ENCODE data around the gene C16orf96.

C16orf96 gene

DNA sequence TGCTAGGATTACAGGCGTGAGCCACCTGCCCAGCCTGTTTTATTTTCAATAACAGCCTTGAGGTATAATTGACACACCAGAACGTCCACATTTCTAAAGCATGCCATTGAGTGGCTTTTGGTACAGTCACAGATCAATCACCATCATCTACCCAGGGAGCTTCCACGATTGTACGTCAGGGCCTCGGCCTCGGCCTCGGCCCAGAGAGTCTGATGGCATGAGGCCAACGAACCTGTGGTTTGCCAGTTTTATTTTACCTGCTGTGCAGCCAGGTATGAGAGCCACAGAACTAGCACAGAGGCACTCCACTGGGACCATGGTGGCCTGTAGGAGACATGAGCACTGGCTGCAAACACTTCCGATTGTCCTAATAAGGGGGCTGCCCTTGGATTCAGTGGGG lies 50.2 kb downstream of the C16orf96 start:
- Histone ChIP-seq H3K27me3 (ENCODE audit: low read depth, low read length) (0 out of 2 replicates have a peak, but pooled peaks cover 4% of the 10 kb centered on the region), H3K4me3 (ENCODE audit: low read length) (no peak overlapping the region), H3K9ac (ENCODE audit: low read length) (no peak overlapping the region), H3K27ac (ENCODE audit: low read length) (no peak overlapping the region), H3K4me1 (ENCODE audit: low read length) (no peaks in the 10 kb centered on the region), H3K79me2 (ENCODE audit: low read length) (peaks cover 9% of the 10 kb centered on the region; the same call in 1 of the 2 replicates), H4K20me1 (ENCODE audit: insufficient read depth, low read length) (peaks cover 1% of the 10 kb centered on the region), H3K36me3 (replicated peaks; ENCODE audit: low read depth, low read length) (peaks cover 2% of the 10 kb centered on the region), H3K4me2 (ENCODE audit: low read length) (no peak overlapping the region), H2AFZ (ENCODE audit: low read depth, low read length) (no peak overlapping the region), H3K9me3 (ENCODE audit: insufficient read depth, low read length) (no peaks in the 10 kb centered on the region)
- TF ChIP-seq, protein P1, sequence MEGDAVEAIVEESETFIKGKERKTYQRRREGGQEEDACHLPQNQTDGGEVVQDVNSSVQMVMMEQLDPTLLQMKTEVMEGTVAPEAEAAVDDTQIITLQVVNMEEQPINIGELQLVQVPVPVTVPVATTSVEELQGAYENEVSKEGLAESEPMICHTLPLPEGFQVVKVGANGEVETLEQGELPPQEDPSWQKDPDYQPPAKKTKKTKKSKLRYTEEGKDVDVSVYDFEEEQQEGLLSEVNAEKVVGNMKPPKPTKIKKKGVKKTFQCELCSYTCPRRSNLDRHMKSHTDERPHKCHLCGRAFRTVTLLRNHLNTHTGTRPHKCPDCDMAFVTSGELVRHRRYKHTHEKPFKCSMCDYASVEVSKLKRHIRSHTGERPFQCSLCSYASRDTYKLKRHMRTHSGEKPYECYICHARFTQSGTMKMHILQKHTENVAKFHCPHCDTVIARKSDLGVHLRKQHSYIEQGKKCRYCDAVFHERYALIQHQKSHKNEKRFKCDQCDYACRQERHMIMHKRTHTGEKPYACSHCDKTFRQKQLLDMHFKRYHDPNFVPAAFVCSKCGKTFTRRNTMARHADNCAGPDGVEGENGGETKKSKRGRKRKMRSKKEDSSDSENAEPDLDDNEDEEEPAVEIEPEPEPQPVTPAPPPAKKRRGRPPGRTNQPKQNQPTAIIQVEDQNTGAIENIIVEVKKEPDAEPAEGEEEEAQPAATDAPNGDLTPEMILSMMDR (IDR thresholded peaks at IDR 0.05; ENCODE audit: low read depth, low read length): no peak
- TF ChIP-seq EZH2phosphoT487 (IDR thresholded peaks at IDR 0.05; ENCODE audit: low read depth): no peak

DNA sequence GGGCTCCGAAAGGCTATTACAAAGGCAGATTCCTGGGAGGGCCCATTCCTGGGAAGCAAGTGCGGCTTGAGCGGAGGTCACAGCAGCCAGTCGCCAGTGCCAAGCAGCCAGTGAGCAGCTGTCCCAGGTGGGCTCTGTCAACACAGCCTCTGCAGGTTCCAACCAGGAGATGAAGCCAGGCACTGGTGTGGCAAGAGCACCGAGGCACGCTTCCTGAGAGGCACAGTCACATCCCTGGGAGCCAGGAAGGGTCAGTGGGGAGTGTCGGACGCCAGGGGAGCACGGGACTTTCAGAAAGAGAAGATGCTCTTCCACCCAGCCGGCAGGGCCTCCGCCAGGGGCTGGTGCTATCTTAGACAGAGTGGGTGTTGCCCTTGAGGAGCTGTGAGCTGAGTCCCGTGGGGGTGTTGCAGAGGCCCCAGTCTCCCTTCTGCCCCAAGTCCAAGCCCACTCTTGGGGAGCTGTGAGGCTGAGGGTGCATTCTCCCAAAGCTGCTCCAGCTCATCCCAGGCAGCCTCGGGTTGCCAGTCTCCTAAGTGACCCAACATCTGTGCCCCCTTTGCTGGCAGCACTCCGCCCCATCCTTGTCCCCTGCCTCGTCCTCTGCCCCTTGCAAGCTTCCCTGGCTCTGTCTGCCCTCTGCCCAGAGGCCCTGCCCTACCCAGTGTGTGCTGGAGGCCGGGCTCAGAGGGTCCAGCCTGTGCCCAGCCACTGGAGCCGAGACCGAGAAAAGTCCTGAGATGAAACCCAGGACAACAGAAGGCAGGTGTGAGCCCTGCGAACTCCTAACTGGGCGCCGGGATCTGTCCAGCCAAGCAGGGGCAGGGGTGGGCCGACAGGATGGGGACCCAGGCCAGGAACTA lies 51.9 kb downstream of the C16orf96 start:
- H3K4me3 ChIP-seq (ENCODE audit: low read length): no peak overlapping the region
- H3K9ac ChIP-seq (ENCODE audit: low read length): no peak overlapping the region
- no peaks in the 10 kb centered on the region for H3K9me3 ChIP-seq (ENCODE audit: insufficient read depth, low read length)
- no peak overlapping the region for H3K4me2 ChIP-seq (ENCODE audit: low read length)
- peaks cover 12% of the 10 kb centered on the region for H4K20me1 ChIP-seq (ENCODE audit: insufficient read depth, low read length)
- TF ChIP-seq, protein P1 (IDR thresholded peaks at IDR 0.05; ENCODE audit: low read depth, low read length): no peak
- no peak for TF ChIP-seq EZH2phosphoT487 (IDR thresholded peaks at IDR 0.05; ENCODE audit: low read depth)
- peaks cover 23% of the 10 kb centered on the region for H3K79me2 ChIP-seq (ENCODE audit: low read length)
- peaks cover 2% of the 10 kb centered on the region for H3K36me3 ChIP-seq (replicated peaks; ENCODE audit: low read depth, low read length)
- peaks cover 4% of the 10 kb centered on the region for H3K4me1 ChIP-seq (ENCODE audit: low read length)
- H3K27me3 ChIP-seq (ENCODE audit: low read depth, low read length): no peaks in the 10 kb centered on the region
- no peak overlapping the region for H3K27ac ChIP-seq (ENCODE audit: low read length)
- H2AFZ ChIP-seq (ENCODE audit: low read depth, low read length): no peak overlapping the region

DNA sequence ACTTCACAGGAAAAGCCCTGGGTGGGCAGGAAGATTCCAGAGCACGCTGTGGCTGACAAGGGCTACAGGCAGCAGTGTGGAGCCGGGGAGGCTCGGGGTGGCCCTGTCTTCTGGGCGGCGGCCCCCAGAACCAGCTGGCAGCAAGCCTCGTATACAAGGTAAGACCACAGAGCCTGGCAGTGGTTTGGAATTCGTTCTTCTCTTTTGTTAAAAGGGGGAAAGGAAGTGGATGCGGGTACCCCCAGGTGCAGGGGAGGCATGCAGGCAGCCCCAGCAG lies 52.5 kb downstream of the C16orf96 start:
- no peak overlapping the region for H2AFZ ChIP-seq (ENCODE audit: low read depth, low read length)
- H4K20me1 ChIP-seq (ENCODE audit: insufficient read depth, low read length): peaks cover 15% of the 10 kb centered on the region

More for the DNA sequence above, 52.5 kb downstream of the C16orf96 start:
- no peak overlapping the region for H3K9ac ChIP-seq (ENCODE audit: low read length)
- peaks cover 10% of the 10 kb centered on the region for H3K4me1 ChIP-seq (ENCODE audit: low read length)
- H3K9me3 ChIP-seq (ENCODE audit: insufficient read depth, low read length): no peaks in the 10 kb centered on the region
- no peak overlapping the region for H3K27ac ChIP-seq (ENCODE audit: low read length)
- H3K36me3 ChIP-seq (replicated peaks; ENCODE audit: low read depth, low read length): peaks cover 2% of the 10 kb centered on the region
- no peak overlapping the region for H3K4me3 ChIP-seq (ENCODE audit: low read length)
- peaks cover 28% of the 10 kb centered on the region for H3K79me2 ChIP-seq (ENCODE audit: low read length)
- TF ChIP-seq, protein P1 (IDR thresholded peaks at IDR 0.05; ENCODE audit: low read depth, low read length): no peak
- TF ChIP-seq EZH2phosphoT487 (IDR thresholded peaks at IDR 0.05; ENCODE audit: low read depth): no peak
- no peaks in the 10 kb centered on the region for H3K27me3 ChIP-seq (ENCODE audit: low read depth, low read length)
- no peak overlapping the region for H3K4me2 ChIP-seq (ENCODE audit: low read length)
